Measurements from ENCODE around the gene RAB5IF.

GRCh38 chr20:36634342-36634741 lies 28.8 kb downstream of the RAB5IF start:
- TF ChIP-seq CTCF (IDR thresholded peaks at IDR 0.05; ENCODE audit: control extremely low read depth in 1 of 3, insufficient read depth in 1 of 3, low read depth in 1 of 3, low read length in 3 of 3) (no peak), USF2 (IDR thresholded peaks at IDR 0.05; ENCODE audit: low read length) (no peak), GABPA (IDR thresholded peaks at IDR 0.05; ENCODE audit: borderline replicate concordance, insufficient read depth, low read length) (no peak), TEAD4 (IDR thresholded peaks at IDR 0.05; ENCODE audit: low read depth, low read length) (no peak), EP300 (IDR thresholded peaks at IDR 0.05; ENCODE audit: borderline replicate concordance in 1 of 2, low read depth in 2 of 2, low read length in 2 of 2) (no peak), RNF2 (IDR thresholded peaks at IDR 0.05; ENCODE audit: borderline replicate concordance, low read depth, low read length, missing control alignments, poor library complexity, severe bottlenecking) (no peak), SIN3A (conservative IDR thresholded peaks at IDR 0.05 in 1 of 2, IDR thresholded peaks at IDR 0.05 in 1 of 2; ENCODE audit: low read depth in 1 of 2, low read length in 2 of 2) (no peak), EZH2 (IDR thresholded peaks at IDR 0.05; ENCODE audit: low read depth, low read length, severe bottlenecking) (no peak), JUND (IDR thresholded peaks at IDR 0.05; ENCODE audit: low read length) (no peak), SP2 (IDR thresholded peaks at IDR 0.05; ENCODE audit: low read length) (no peak), CBX8 (IDR thresholded peaks at IDR 0.05; ENCODE audit: borderline replicate concordance, low read depth, low read length) (no peak), POLR2AphosphoS5 (IDR thresholded peaks at IDR 0.05; ENCODE audit: low read depth, low read length) (no peak), ATF3 (IDR thresholded peaks at IDR 0.05; ENCODE audit: insufficient read depth, low read depth, low read length) (no peak), POLR2A (IDR thresholded peaks at IDR 0.05; ENCODE audit: control extremely low read depth in 1 of 2, low read depth in 2 of 2, low read length in 2 of 2) (no peak)
